AG10803 (cell line): Measurements from ENCODE around the gene DAPK1.

Experiments
- DNase-seq: peaks from one replicate; pipeline ENCODE4 v3.0.0; 2010; ENCODE audit warnings: low read depth
- H3K4me3 ChIP-seq: 2 replicates; pipeline ENCODE4 v1.5.1; 2011; ENCODE audit warnings: mild to moderate bottlenecking, low read length, control low read depth
- TF ChIP-seq, protein P1 (sequence below): conservative IDR thresholded peaks from 2 replicates; pipeline ENCODE4 v1.5.1; 2011; ENCODE audit warnings: mild to moderate bottlenecking, low read length, control low read depth, inconsistent platforms

Gene DAPK1

DNA sequence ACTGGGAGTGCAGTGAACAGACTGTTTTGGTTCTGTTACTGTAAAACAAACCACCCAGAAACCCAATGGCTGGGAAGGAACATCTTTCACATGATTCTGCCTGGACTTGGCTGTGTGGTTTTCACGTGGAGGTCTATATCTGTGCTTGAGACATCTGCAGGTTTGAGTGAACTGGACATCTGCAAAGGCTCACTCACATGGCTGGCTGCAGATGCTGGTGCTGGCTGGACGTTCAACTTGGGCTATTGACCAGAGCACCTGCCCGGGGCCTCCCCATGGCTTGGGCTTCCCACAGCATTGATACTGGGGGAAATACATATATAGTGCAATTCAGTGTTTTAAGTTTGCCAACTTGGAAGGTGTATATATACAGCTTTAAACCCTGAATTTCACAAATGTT is 235.1 kb downstream of the DAPK1 start:
- H3K4me3 ChIP-seq, result no peak overlapping the region
- TF ChIP-seq, protein P1, sequence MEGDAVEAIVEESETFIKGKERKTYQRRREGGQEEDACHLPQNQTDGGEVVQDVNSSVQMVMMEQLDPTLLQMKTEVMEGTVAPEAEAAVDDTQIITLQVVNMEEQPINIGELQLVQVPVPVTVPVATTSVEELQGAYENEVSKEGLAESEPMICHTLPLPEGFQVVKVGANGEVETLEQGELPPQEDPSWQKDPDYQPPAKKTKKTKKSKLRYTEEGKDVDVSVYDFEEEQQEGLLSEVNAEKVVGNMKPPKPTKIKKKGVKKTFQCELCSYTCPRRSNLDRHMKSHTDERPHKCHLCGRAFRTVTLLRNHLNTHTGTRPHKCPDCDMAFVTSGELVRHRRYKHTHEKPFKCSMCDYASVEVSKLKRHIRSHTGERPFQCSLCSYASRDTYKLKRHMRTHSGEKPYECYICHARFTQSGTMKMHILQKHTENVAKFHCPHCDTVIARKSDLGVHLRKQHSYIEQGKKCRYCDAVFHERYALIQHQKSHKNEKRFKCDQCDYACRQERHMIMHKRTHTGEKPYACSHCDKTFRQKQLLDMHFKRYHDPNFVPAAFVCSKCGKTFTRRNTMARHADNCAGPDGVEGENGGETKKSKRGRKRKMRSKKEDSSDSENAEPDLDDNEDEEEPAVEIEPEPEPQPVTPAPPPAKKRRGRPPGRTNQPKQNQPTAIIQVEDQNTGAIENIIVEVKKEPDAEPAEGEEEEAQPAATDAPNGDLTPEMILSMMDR, result no peak
- DNase-seq, result no peak

DNA sequence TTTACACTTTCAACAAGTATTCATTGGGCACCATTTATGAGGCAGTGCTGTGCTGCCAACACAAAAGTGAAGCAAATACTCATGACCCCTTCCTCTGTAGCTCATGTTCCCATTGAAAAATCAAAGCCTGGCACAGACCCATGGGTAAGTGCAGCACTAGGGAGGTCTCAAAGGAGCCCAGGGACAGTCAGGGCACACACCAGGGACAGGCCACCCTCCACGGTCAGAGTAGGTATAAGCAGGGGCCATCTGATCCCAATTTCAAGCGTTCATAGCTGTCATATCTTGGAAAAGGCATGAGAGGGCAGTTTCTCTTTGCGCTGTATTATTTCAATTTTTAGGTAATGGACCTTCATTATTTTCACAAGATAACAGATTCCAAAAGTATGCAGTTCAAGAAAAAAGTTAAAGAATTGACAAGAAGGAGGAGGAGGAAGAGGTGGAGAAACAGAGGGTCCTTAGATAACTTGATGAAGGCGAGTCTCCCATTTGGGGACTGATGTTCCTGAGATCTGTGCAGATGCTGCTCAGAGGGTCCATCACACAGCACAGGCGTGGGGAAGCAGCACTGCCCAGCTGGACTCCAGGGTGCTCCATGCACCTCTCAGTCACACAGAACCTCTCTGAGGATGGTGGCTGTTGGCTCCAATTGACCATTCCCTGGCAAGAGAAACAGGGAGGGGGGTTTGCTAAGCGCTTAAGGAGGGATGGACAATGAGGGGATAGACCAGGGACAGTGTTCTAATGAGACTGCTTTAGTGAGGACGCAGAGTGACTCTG is 235.8 kb downstream of the DAPK1 start:
- H3K4me3 ChIP-seq, result no peak overlapping the region
- TF ChIP-seq, protein P1, result no peak
- no peak for DNase-seq

DNA sequence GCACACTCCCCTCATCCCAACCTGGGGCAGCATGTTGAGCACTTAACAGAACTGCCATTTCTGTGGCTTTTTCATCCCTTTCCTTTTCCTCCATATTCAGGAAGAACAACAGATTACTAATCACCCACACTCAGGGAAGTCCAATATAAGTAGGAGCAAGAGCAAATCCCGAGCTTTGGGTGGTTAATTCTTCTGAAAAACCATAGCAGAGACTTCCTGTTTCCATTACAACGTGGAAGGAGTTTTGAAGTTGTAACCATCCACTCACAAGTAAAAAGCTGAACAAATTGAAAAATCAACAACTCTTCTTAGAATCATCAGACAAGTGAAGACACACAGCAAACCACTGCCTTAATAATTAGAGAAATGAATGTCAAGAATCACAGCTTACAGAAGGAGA is 236.4 kb downstream of the DAPK1 start:
- H3K4me3 ChIP-seq, result no peak overlapping the region
- TF ChIP-seq, protein P1, result no peak

DNA sequence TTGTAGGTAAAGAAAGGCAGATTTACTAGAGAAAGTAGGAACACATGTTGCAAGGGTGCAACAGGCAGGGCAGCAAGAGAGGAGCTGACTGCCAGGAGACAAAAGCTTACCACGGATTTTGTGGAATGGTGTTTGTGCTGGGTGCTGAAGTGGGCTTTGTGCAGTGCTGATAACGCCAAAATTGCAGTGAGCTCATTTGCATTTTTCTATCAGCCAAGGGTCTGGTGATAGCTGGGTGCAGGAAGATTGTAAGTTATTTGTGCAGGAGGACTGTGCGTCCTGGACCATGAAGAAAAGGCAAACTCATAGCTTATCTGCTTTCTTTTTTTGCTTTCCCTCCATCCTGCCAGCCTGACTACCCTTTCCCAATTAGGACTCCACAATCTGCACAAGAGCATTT is 241.9 kb downstream of the DAPK1 start:
- no peak for DNase-seq
- H3K4me3 ChIP-seq, result no peak overlapping the region
- TF ChIP-seq, protein P1, result no peak

More for the DNA sequence above, 236.4 kb downstream of the DAPK1 start:
- no peak for DNase-seq

DNA sequence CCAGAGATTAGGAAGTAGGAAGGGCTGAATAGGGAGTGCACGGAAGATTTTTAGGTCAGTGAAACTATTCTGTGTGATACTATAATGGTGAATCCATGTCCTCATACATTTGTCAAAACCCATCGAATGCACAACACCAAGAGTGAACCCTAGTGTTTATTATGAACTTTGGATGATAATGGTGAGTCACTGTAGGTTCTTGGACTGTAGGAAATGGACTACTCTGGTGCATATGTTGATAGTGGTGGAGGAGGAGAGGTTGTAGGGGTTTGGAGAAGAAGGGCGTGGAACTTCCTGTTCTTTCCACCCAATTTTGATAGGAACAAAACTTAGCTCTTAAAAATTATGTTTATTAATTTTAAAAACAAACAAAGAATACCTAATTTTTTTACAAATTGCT is 242.5 kb downstream of the DAPK1 start:
- no peak for DNase-seq
- TF ChIP-seq, protein P1, result no peak
- H3K4me3 ChIP-seq, result no peak overlapping the region

DNA sequence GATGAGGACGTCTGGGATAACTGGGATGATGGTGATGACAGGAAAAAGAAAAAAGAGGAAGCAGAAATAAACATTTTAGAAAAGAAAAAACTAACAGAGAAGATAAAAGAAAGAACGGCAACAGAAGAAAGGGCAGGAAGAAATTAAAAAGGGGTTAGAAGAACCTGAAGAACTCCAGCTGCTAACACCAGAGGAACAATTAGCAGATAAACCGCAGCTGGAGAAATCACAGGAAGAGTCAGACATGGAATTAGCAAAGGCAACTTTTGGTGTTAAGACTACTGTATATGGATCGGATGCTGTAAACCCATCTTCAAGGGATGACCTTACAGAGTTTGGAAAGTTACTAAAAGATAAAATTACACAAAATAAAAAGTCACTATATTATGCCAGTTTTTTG is 243.7 kb downstream of the DAPK1 start:
- no peak overlapping the region for H3K4me3 ChIP-seq
- DNase-seq, result no peak
- TF ChIP-seq, protein P1, result no peak

DNA sequence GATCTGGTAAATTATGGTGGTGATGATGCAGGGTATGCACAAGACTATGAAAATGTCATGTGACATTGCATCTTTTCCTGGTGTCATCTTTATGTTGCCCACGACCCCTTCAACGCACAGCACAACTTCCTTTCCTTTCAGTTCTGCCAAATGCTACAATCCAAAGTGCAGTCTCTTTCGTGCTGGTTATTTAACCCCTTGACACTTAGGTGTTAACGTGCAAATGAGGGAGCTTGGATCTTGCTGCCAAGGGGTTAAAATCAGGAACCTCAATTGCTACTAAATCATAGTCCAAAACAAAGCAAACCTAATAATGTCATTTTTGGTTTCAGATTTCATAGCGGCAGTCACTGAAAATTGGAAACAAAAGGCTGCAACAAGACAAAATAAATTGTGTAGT is 244.2 kb downstream of the DAPK1 start:
- TF ChIP-seq, protein P1, result no peak
- DNase-seq, result no peak
- no peak overlapping the region for H3K4me3 ChIP-seq
